Liver (tissue), 9 donors: ENCODE results near the gene CD300LB. TPM values are rescaled to one million over a fixed set of nuclear protein-coding genes. Genes with fewer than 3 reads are reported as not detected.

ENCODE experiments used
- DNase-seq: peaks from one replicate; pipeline ENCODE4 v3.0.0-alpha.2; 2017; ENCODE audit warnings: low spot score
- H3K27ac ChIP-seq, 2 donors: one replicate each; pipeline ENCODE4 v1.7.0; 2013; ENCODE audit warnings: inconsistent platforms in 2 of 2, low read length in 2 of 2, control low read depth in 1 of 2, low read depth in 1 of 2, mild to moderate bottlenecking in 1 of 2
- H3K27me3 ChIP-seq, 4 donors: one replicate each; pipeline versions ENCODE4 v1.6.1 to v1.7.0; 2013; ENCODE audit warnings: low read length in 3 of 4, inconsistent platforms in 1 of 4, mild to moderate bottlenecking in 1 of 4, moderate library complexity in 1 of 4; ENCODE audit not compliant: control insufficient read depth in 4 of 4, insufficient read depth in 4 of 4
- H3K36me3 ChIP-seq, 4 donors: one replicate each; pipeline versions ENCODE4 v1.6.1 to v1.7.0; 2013; ENCODE audit warnings: low read length in 3 of 4, mild to moderate bottlenecking in 3 of 4, low read depth in 1 of 4, moderate library complexity in 1 of 4; ENCODE audit not compliant: control insufficient read depth in 4 of 4, insufficient read depth in 3 of 4
- H3K4me1 ChIP-seq, 4 donors: one replicate each; pipeline versions ENCODE4 v1.6.1 to v1.7.0; 2013; ENCODE audit warnings: low read length in 3 of 4, mild to moderate bottlenecking in 3 of 4, moderate library complexity in 1 of 4; ENCODE audit not compliant: control insufficient read depth in 4 of 4, insufficient read depth in 4 of 4
- H3K4me3 ChIP-seq, 3 donors: one replicate each; pipeline versions ENCODE4 v1.6.1 to v1.7.0; 2013; ENCODE audit warnings: low read length in 3 of 3, control low read depth in 1 of 3, low read depth in 1 of 3, mild to moderate bottlenecking in 1 of 3
- H3K9ac ChIP-seq, 2 donors: one replicate each; pipeline ENCODE4 v1.7.0; 2013; ENCODE audit warnings: low read length in 2 of 2, mild to moderate bottlenecking in 2 of 2, moderate library complexity in 2 of 2, control low read depth in 1 of 2, low read depth in 1 of 2
- H3K9me3 ChIP-seq, 4 donors: one replicate each; pipeline versions ENCODE4 v1.6.1 to v1.7.0; 2013; ENCODE audit warnings: low read length in 3 of 4; ENCODE audit not compliant: control insufficient read depth in 4 of 4
- EGR1 ChIP-seq, 2 donors: IDR thresholded peaks; 2 replicates each; pipeline ENCODE4 v1.6.1; 2016 to 2018; ENCODE audit warnings: antibody characterized with exemption in 2 of 2, low read depth in 2 of 2
- FOXA1 ChIP-seq: IDR thresholded peaks from 2 replicates; pipeline ENCODE4 v1.6.1; 2016; ENCODE audit warnings: antibody characterized with exemption
- FOXA2 ChIP-seq: IDR thresholded peaks from 2 replicates; pipeline ENCODE4 v1.6.1; 2016; ENCODE audit warnings: antibody characterized with exemption
- GABPA ChIP-seq, 2 donors: IDR thresholded peaks in 1 of 2; conservative IDR thresholded peaks in 1 of 2; 2 replicates each; pipeline ENCODE4 v1.6.1; 2016; ENCODE audit warnings: antibody characterized with exemption in 2 of 2, mild to moderate bottlenecking in 1 of 2, moderate library complexity in 1 of 2
- HNF4A ChIP-seq, 2 donors: conservative IDR thresholded peaks; 2 replicates each; pipeline ENCODE4 v1.6.1; 2016; ENCODE audit warnings: antibody characterized with exemption in 2 of 2, mild to moderate bottlenecking in 2 of 2
- HNF4G ChIP-seq: IDR thresholded peaks from 2 replicates; pipeline ENCODE4 v1.6.1; 2016; ENCODE audit warnings: antibody characterized with exemption
- JUND ChIP-seq, 2 donors: IDR thresholded peaks; 2 replicates each; pipeline ENCODE4 v1.6.1; 2016; ENCODE audit warnings: antibody characterized with exemption in 2 of 2
- NR2F2 ChIP-seq: IDR thresholded peaks from 2 replicates; pipeline ENCODE4 v1.6.1; 2016; ENCODE audit warnings: antibody characterized with exemption
- RAD21 ChIP-seq, 2 donors: IDR thresholded peaks; 2 replicates each; pipeline ENCODE4 v1.6.1; 2016; ENCODE audit warnings: antibody characterized with exemption in 2 of 2, mild to moderate bottlenecking in 2 of 2
- RXRA ChIP-seq, 2 donors: IDR thresholded peaks; 2 replicates each; pipeline ENCODE4 v1.6.1; 2017 to 2018; ENCODE audit warnings: antibody characterized with exemption in 2 of 2, mild to moderate bottlenecking in 1 of 2
- SP1 ChIP-seq: IDR thresholded peaks from 2 replicates; pipeline ENCODE4 v1.6.1; 2018; ENCODE audit warnings: antibody characterized with exemption, mild to moderate bottlenecking
- TAF1 ChIP-seq: conservative IDR thresholded peaks from 2 replicates; pipeline ENCODE4 v1.6.1; 2016; ENCODE audit warnings: antibody characterized with exemption, mild to moderate bottlenecking
- WGBS: extraction: QIAGEN DNeasy Blood & Tissue Kit; methylation state at CpG from one replicate; pipeline ENCODE4 v1.1.7; 2013; 5-methylcytosine and 5-hydroxymethylcytosine counted together
- polyA plus RNA-seq, 2 donors: library from polyadenylated mRNA; stranded (reverse) in 1 of 2; unstranded in 1 of 2; fragments of 200-250 nt in 1 of 2; fragments of >200 nt in 1 of 2; fragmentation: Nextera tagmentation in 1 of 2; extraction: Ambion mirVana in 1 of 2; gene quantifications; one replicate each; pipeline versions ENCODE4 v1.2.1 to v1.2.3, GENCODE V29; 2013 to 2015
- total RNA-seq, 2 donors: library from RNA; depleted of rRNA; stranded (reverse); fragments of >200 nt; gene quantifications; one replicate each; pipeline ENCODE4 v1.2.3, GENCODE V29; 2014
- TF ChIP-seq, protein P1 (sequence below): IDR thresholded peaks from 2 replicates; pipeline ENCODE4 v1.6.1; 2016; ENCODE audit warnings: antibody characterized with exemption
- TF ChIP-seq, protein P2 (sequence below): IDR thresholded peaks from 2 replicates; pipeline ENCODE4 v1.6.1; 2016; ENCODE audit warnings: antibody characterized with exemption
- TF ChIP-seq, protein P3 (sequence below): IDR thresholded peaks from 2 replicates; pipeline ENCODE4 v1.6.1; 2016; ENCODE audit warnings: antibody characterized with exemption
- TF ChIP-seq, protein P4 (sequence below): fragments of 150-350 bp; IDR thresholded peaks from 2 replicates; pipeline ENCODE4 v1.5.1; 2017; ENCODE audit warnings: improper control_type of control experiment, low read depth, low read length; ENCODE audit not compliant: missing input control
- donor health status: healthy.
- donor health status: healthy.
- donor health status: healthy.
- donor health status: healthy.
- donor health status: healthy.

Gene CD300LB
- total and polyA plus RNA-seq, 4 donors: 0.08 to 0.33 (median 0.09) TPM; not detected in 1

DNA sequence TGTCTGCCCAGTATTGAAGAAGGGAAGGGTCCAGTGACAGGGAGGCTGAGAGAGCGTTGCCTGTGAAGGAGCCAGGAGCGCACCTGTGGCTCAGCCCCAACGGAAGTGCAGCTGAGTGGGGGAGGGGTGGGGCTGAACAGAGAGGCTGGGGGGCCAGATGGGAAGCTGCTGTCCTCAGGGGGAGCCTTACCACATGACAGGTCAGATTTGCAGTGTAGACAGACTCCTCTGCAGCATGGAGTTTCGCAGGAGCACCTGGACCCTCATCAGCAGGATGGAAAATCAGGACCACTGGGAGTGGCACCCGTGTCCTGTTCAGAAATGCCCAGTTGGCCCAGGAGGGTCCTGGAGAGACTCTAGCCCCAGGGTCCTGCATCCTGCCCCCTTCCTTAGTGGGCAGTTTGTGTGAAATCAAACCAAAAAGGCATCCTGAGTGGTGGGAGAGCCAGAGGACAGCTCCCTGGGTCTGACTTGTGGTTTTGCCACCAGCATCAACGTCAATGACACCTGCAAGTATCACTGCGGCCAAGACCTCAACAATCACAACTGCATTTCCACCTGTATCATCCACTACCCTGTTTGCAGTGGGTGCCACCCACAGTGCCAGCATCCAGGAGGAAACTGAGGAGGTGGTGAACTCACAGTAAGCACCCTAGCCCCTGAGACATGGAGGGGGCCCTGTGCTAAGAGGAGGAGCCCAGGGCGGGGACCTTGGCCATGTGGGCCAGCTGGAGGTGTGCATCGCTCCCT, 57.1 kb downstream of the CD300LB start (continued):
- TF ChIP-seq HNF4G (no peak), GABPA (IDR thresholded peaks at IDR 0.05 in 1 of 2, conservative IDR thresholded peaks at IDR 0.05 in 1 of 2) (no peak), TAF1 (no peak), RXRA (IDR thresholded peaks at IDR 0.05) (no peak), SP1 (no peak), EGR1 (IDR thresholded peaks at IDR 0.05; ENCODE audit: low read depth in 2 of 2) (no peak)
- TF ChIP-seq, protein P1, sequence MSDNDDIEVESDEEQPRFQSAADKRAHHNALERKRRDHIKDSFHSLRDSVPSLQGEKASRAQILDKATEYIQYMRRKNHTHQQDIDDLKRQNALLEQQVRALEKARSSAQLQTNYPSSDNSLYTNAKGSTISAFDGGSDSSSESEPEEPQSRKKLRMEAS: no peak

DNA sequence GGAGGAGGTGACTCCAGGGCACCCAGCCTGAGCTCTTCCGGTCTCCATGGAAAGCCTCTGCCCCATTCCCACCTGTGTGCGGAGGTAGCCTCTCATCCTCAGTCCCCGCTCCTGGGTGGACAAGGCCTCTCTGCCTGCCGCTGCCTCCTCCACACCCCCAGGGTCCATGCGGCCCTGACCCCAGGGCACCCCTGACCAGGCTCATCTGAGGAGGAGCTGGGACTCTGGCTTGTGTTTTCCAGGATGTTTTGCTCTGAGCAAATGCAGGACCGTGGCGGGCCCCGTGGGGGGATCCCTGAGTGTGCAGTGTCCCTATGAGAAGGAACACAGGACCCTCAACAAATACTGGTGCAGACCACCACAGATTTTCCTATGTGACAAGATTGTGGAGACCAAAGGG, 58.0 kb downstream of the CD300LB start:
- 80% methylated on average over 8 of the region's 8 CpGs for WGBS
- DNase-seq: no peak
- H3K4me3 ChIP-seq: no peak overlapping the region
- no peak overlapping the region for H3K27ac ChIP-seq
- no peak overlapping the region for H3K9ac ChIP-seq
- TF ChIP-seq SP1: no peak
- no peak for TF ChIP-seq EGR1 (IDR thresholded peaks at IDR 0.05; ENCODE audit: low read depth in 2 of 2)
- TF ChIP-seq HNF4G: no peak
- TF ChIP-seq, protein P2, sequence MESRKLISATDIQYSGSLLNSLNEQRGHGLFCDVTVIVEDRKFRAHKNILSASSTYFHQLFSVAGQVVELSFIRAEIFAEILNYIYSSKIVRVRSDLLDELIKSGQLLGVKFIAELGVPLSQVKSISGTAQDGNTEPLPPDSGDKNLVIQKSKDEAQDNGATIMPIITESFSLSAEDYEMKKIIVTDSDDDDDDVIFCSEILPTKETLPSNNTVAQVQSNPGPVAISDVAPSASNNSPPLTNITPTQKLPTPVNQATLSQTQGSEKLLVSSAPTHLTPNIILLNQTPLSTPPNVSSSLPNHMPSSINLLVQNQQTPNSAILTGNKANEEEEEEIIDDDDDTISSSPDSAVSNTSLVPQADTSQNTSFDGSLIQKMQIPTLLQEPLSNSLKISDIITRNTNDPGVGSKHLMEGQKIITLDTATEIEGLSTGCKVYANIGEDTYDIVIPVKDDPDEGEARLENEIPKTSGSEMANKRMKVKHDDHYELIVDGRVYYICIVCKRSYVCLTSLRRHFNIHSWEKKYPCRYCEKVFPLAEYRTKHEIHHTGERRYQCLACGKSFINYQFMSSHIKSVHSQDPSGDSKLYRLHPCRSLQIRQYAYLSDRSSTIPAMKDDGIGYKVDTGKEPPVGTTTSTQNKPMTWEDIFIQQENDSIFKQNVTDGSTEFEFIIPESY: no peak
- TF ChIP-seq HNF4A (conservative IDR thresholded peaks at IDR 0.05): no peak
- TF ChIP-seq FOXA1: no peak
- TF ChIP-seq, protein P3, sequence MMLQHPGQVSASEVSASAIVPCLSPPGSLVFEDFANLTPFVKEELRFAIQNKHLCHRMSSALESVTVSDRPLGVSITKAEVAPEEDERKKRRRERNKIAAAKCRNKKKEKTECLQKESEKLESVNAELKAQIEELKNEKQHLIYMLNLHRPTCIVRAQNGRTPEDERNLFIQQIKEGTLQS: no peak
- no peak for TF ChIP-seq FOXA2
- no peak for TF ChIP-seq GABPA (IDR thresholded peaks at IDR 0.05 in 1 of 2, conservative IDR thresholded peaks at IDR 0.05 in 1 of 2)
- TF ChIP-seq JUND (IDR thresholded peaks at IDR 0.05): no peak
- TF ChIP-seq, protein P1: no peak
- TF ChIP-seq RAD21 (IDR thresholded peaks at IDR 0.05): no peak
- TF ChIP-seq NR2F2: no peak
- no peak for TF ChIP-seq RXRA (IDR thresholded peaks at IDR 0.05)
- H3K9me3 ChIP-seq: no peaks in the 10 kb centered on the region
- no peaks in the 10 kb centered on the region for H3K36me3 ChIP-seq
- no peaks in the 10 kb centered on the region for H3K27me3 ChIP-seq
- H3K4me1 ChIP-seq: no peaks in the 10 kb centered on the region

DNA sequence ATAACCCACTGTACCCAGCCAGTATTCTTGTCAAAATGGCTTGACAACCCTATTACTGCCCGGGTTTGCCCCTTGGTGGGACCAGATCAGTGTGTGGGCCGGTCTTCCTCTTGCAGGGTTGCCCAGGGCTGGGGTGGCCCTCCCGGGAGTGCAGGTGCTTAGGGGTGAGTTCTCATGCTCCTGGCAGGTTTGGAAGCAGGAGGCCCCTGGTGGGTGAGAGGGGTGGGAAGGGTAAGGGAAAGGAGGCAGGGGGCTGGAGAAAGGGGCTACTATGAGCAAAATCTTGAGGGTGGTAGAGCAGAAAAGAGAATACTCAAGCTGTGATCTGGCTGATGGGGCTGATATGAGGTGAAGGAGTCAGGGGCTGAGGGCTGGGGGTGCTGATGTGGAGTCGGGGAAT, 58.4 kb downstream of the CD300LB start:
- no peak for TF ChIP-seq RXRA (IDR thresholded peaks at IDR 0.05)
- no peak for TF ChIP-seq SP1
- TF ChIP-seq, protein P4, sequence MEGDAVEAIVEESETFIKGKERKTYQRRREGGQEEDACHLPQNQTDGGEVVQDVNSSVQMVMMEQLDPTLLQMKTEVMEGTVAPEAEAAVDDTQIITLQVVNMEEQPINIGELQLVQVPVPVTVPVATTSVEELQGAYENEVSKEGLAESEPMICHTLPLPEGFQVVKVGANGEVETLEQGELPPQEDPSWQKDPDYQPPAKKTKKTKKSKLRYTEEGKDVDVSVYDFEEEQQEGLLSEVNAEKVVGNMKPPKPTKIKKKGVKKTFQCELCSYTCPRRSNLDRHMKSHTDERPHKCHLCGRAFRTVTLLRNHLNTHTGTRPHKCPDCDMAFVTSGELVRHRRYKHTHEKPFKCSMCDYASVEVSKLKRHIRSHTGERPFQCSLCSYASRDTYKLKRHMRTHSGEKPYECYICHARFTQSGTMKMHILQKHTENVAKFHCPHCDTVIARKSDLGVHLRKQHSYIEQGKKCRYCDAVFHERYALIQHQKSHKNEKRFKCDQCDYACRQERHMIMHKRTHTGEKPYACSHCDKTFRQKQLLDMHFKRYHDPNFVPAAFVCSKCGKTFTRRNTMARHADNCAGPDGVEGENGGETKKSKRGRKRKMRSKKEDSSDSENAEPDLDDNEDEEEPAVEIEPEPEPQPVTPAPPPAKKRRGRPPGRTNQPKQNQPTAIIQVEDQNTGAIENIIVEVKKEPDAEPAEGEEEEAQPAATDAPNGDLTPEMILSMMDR: no peak
- WGBS: 72% methylated on average over 4 of the region's 4 CpGs
- no peak for DNase-seq
- no peak overlapping the region for H3K27ac ChIP-seq
- H3K4me1 ChIP-seq: no peaks in the 10 kb centered on the region
- H3K36me3 ChIP-seq: no peaks in the 10 kb centered on the region
- no peaks in the 10 kb centered on the region for H3K9me3 ChIP-seq
- H3K4me3 ChIP-seq: no peak overlapping the region
- no peak overlapping the region for H3K9ac ChIP-seq
- no peaks in the 10 kb centered on the region for H3K27me3 ChIP-seq
